SK-N-SH (cell line): ENCODE measurements around the gene ACOT4. TPM values are rescaled to one million over a fixed set of nuclear protein-coding genes. Genes with fewer than 3 reads are reported as not detected.
A peak's percentile ranks its signal among the peaks of the same experiment; 100 is the strongest.

ENCODE experiments used
- CTCF ChIA-PET: fragments of 300-600, 350-600 bp; formaldehyde crosslinking; extraction: SDS; loops from one replicate; lab custom pipeline; 2021; lab: Yijun Ruan, JAX
- POLR2A ChIA-PET: fragments of 350-600 bp; sonication (Branson Sonifier 250); formaldehyde crosslinking; extraction: SDS; loops from one replicate; lab custom pipeline; 2020; ENCODE audit warnings: antibody characterized with exemption, inconsistent platforms; lab: Yijun Ruan, JAX
- DNase-seq: peaks from one replicate; pipeline ENCODE4 v3.0.0; 2012
- H2AFZ ChIP-seq: fragments of 200-600 bp; sonication (generic); 2 replicates; pipeline ENCODE4 v1.8.1; 2016; ENCODE audit warnings: antibody characterized with exemption, mild to moderate bottlenecking, low read depth
- H3F3A ChIP-seq: fragments of 200-600 bp; sonication (generic); replicated peaks from 2 replicates; pipeline ENCODE3; 2016; ENCODE audit warnings: antibody characterized with exemption, mild to moderate bottlenecking; ENCODE audit not compliant: insufficient read depth
- H3K27ac ChIP-seq, 2 experiments: fragments of 200-500 bp in 1 of 2; fragments of 200-600 bp in 1 of 2; sonication (Bioruptor generic) in 1 of 2; sonication (generic), shearing (Covaris generic) in 1 of 2; 2 replicates each; pipeline versions ENCODE4 v1.5.1 to v1.6.1; 2014 to 2016; ENCODE audit warnings: low read depth in 2 of 2, inconsistent platforms in 1 of 2, low read length in 1 of 2, mild to moderate bottlenecking in 1 of 2, mixed read lengths in 1 of 2
- H3K27me3 ChIP-seq: fragments of 200-600 bp; sonication (generic), shearing (Covaris generic); 2 replicates; pipeline ENCODE4 v1.6.1; 2016; ENCODE audit warnings: mixed run types; ENCODE audit not compliant: insufficient read depth
- H3K36me3 ChIP-seq, 2 experiments: fragments of 200-500 bp in 1 of 2; fragments of 200-600 bp in 1 of 2; sonication (Bioruptor generic) in 1 of 2; sonication (generic) in 1 of 2; replicated peaks in 1 of 2; 2 replicates each; pipeline versions ENCODE3 to v1.5.1; 2014 to 2016; ENCODE audit warnings: low read length in 1 of 2, mild to moderate bottlenecking in 1 of 2; ENCODE audit not compliant: insufficient read depth in 2 of 2, control insufficient read depth in 1 of 2
- H3K4me1 ChIP-seq, 2 experiments: fragments of 200-500 bp in 1 of 2; fragments of 200-600 bp in 1 of 2; sonication (Bioruptor generic) in 1 of 2; sonication (generic), shearing (Covaris generic) in 1 of 2; 2 replicates each; pipeline versions ENCODE4 v1.5.1 to v1.6.1; 2014 to 2016; ENCODE audit warnings: low read depth in 1 of 2, low read length in 1 of 2, mixed run types in 1 of 2; ENCODE audit not compliant: insufficient read depth in 2 of 2, control insufficient read depth in 1 of 2
- H3K4me2 ChIP-seq: fragments of 200-600 bp; sonication (generic), shearing (Covaris generic); 2 replicates; pipeline ENCODE4 v1.6.1; 2017; ENCODE audit warnings: mixed run types
- H3K4me3 ChIP-seq, 2 experiments: fragments of 200-500 bp in 1 of 2; fragments of 200-600 bp in 1 of 2; sonication (Bioruptor generic) in 1 of 2; sonication (generic), shearing (Covaris generic) in 1 of 2; 2 replicates each; pipeline versions ENCODE4 v1.5.1 to v1.8.1; 2014 to 2016; ENCODE audit warnings: low read depth in 2 of 2, inconsistent platforms in 1 of 2, low read length in 1 of 2, mild to moderate bottlenecking in 1 of 2, mixed read lengths in 1 of 2, moderate library complexity in 1 of 2
- H3K79me2 ChIP-seq: fragments of 200-600 bp; sonication (generic); 2 replicates; pipeline ENCODE4 v1.8.1; 2017; ENCODE audit warnings: mild to moderate bottlenecking; ENCODE audit not compliant: insufficient read depth
- H3K9ac ChIP-seq: fragments of 200-600 bp; sonication (generic); 2 replicates; pipeline ENCODE4 v1.6.1; 2017; ENCODE audit warnings: mixed run types
- H3K9me2 ChIP-seq: fragments of 200-600 bp; sonication (generic); 2 replicates; pipeline ENCODE4 v1.6.1; 2017; ENCODE audit warnings: mixed run types
- H3K9me3 ChIP-seq: fragments of 200-600 bp; sonication (generic); 2 replicates; pipeline ENCODE4 v1.6.1; 2017; ENCODE audit warnings: mixed run types, mild to moderate bottlenecking, moderate library complexity
- H4K20me1 ChIP-seq: fragments of 200-600 bp; sonication (generic); 2 replicates; pipeline ENCODE4 v1.6.1; 2017; ENCODE audit warnings: mild to moderate bottlenecking, mixed run types; ENCODE audit not compliant: insufficient read depth
- CHD2 ChIP-seq: fragments of 150-350 bp; IDR thresholded peaks from 2 replicates; pipeline ENCODE4 v1.6.1; 2018; ENCODE audit warnings: low read length; ENCODE audit not compliant: partially characterized antibody
- CTCF ChIP-seq: fragments of 200-600 bp; sonication (generic); IDR thresholded peaks from 2 replicates; pipeline ENCODE4 v1.6.1; 2017; ENCODE audit warnings: antibody characterized with exemption, mild to moderate bottlenecking, moderate library complexity
- ELF1 ChIP-seq: IDR thresholded peaks from 2 replicates; pipeline ENCODE4 v1.4.0; 2012
- EP300 ChIP-seq, 2 experiments: IDR thresholded peaks; 2 replicates each; pipeline versions ENCODE4 v1.4.0 to v1.6.1; 2012; ENCODE audit warnings: borderline replicate concordance in 1 of 2, low read depth in 1 of 2, low read length in 1 of 2
- EZH2phosphoT487 ChIP-seq: fragments of 200-600 bp; sonication (generic); IDR thresholded peaks from 2 replicates; pipeline ENCODE4 v1.6.1; 2017; ENCODE audit warnings: low read depth, mixed run types, mild to moderate bottlenecking, antibody characterized with exemption, moderate library complexity, borderline replicate concordance
- FOSL2 ChIP-seq: IDR thresholded peaks from 2 replicates; pipeline ENCODE4 v1.4.0; 2012; ENCODE audit warnings: low read depth, mild to moderate bottlenecking, moderate library complexity, borderline replicate concordance
- FOXJ3 ChIP-seq: sonication (generic); formaldehyde crosslinking; IDR thresholded peaks from 2 replicates; pipeline ENCODE4 v1.5.1; 2020; ENCODE audit warnings: mild to moderate bottlenecking, missing genetic modification reagents
- GABPA ChIP-seq: IDR thresholded peaks from 2 replicates; pipeline ENCODE4 v1.4.0; 2012; ENCODE audit warnings: low read depth, mild to moderate bottlenecking
- GATA2 ChIP-seq: sonication (generic); formaldehyde crosslinking; IDR thresholded peaks from 2 replicates; pipeline ENCODE4 v1.5.0; 2020; ENCODE audit warnings: mild to moderate bottlenecking, missing genetic modification reagents
- MAX ChIP-seq: IDR thresholded peaks from 2 replicates; pipeline ENCODE4 v1.4.0; 2012; ENCODE audit warnings: low read depth
- NFIC ChIP-seq: IDR thresholded peaks from 2 replicates; pipeline ENCODE4 v1.4.0; 2012; ENCODE audit warnings: borderline replicate concordance
- NRF1 ChIP-seq: IDR thresholded peaks from 2 replicates; pipeline ENCODE4 v1.6.1; 2012; ENCODE audit warnings: low read depth, mild to moderate bottlenecking, low read length
- POLR2AphosphoS5 ChIP-seq: IDR thresholded peaks from 2 replicates; pipeline ENCODE4 v1.6.1; 2012; ENCODE audit warnings: low read depth, low read length
- RCOR1 ChIP-seq: fragments of 150-350 bp; IDR thresholded peaks from 2 replicates; pipeline ENCODE4 v1.6.1; 2017; ENCODE audit warnings: antibody characterized with exemption, low read length
- RFX5 ChIP-seq: IDR thresholded peaks from 2 replicates; pipeline ENCODE4 v1.6.1; 2012; ENCODE audit warnings: mild to moderate bottlenecking, improper control_type of control experiment, low read length
- RXRA ChIP-seq: IDR thresholded peaks from 2 replicates; pipeline ENCODE4 v1.4.0; 2012; ENCODE audit warnings: low read depth, mild to moderate bottlenecking, borderline replicate concordance
- TAF1 ChIP-seq: IDR thresholded peaks from 2 replicates; pipeline ENCODE4 v1.6.1; 2012; ENCODE audit warnings: low read depth, mild to moderate bottlenecking, low read length, moderate library complexity, borderline replicate concordance
- USF2 ChIP-seq: fragments of 150-350 bp; IDR thresholded peaks from 2 replicates; pipeline ENCODE4 v1.6.1; 2017; ENCODE audit warnings: antibody characterized with exemption, low read length, low read depth, borderline replicate concordance
- ZBTB33 ChIP-seq: IDR thresholded peaks from 2 replicates; pipeline ENCODE4 v1.4.0; 2012; ENCODE audit warnings: low read depth, borderline replicate concordance
- WGBS: methylation state at CpG from one replicate; pipeline ENCODE4 v1.1.6; 2017; ENCODE audit warnings: low lambda C conversion rate; 5-methylcytosine and 5-hydroxymethylcytosine counted together
- polyA plus RNA-seq, 3 experiments: library from polyadenylated mRNA; depleted of rRNA; stranded (reverse); fragments of >200 nt; gene quantifications; 2 replicates each; pipeline ENCODE4 v1.2.3, GENCODE V29; 2012
- TF ChIP-seq, protein P1 (sequence below): IDR thresholded peaks from 2 replicates; pipeline ENCODE4; 2012

Gene ACOT4
- polyA plus RNA-seq, 1 of the 3 experiments (the other 2 are of a cell fraction), result 0.12 TPM

DNA sequence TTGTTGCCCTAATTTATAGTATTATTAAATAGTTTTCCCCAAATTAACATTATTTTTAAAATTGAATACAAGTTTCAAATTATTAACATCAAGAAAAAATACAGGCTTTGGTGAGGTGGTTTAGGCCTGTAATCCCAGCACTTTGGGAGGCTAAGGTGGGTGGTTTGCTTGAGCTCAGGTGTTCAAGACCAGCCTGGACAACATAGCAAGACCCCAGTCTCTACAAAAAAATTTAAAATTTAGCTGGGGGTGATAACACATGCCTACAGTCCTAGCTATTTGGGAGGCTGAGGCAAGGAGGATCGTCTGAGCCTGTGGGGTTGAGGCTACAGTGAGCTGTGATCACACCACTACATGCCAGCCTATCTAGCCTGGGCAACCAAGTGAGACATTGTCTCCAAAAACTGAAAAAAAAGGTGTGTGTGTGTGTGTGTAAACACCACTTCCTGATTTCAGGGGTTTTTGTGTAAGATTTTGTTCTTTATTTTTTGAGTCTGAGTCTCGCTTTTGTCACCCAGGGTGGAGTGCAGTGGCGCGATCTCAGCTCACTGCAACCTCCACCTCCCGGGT lies 49.2 kb downstream of the ACOT4 start:
- H3K27ac ChIP-seq, result no peak overlapping the region
- H3K4me2 ChIP-seq, result no peak overlapping the region
- no peak overlapping the region for H3K4me3 ChIP-seq
- H3K9me3 ChIP-seq, result no peaks in the 10 kb centered on the region
- ChIA-PET POLR2A (no interaction called here), CTCF (interaction anchor here (1.2 to 2.0 kb wide), 2 partner anchors 90 to 614 kb away, joined by 4 to 6 read pairs; partner anchors contain the start of gene ZFYVE1)
- no peak overlapping the region for H3K9ac ChIP-seq
- peaks cover 31% of the 10 kb centered on the region for H3F3A ChIP-seq
- H3K27me3 ChIP-seq, result no peaks in the 10 kb centered on the region
- no peaks in the 10 kb centered on the region for H3K9me2 ChIP-seq
- DNase-seq, result no peak
- H4K20me1 ChIP-seq, result no peaks in the 10 kb centered on the region
- H3K4me1 ChIP-seq, result peaks cover 0 to 11% of the 10 kb centered on the region in 2 experiments; a peak in 1 of 4 replicates
- TF ChIP-seq ELF1 (no peak), RXRA (no peak), TAF1 (no peak), EP300 (IDR thresholded peaks at IDR 0.05; ENCODE audit: borderline replicate concordance in 1 of 2, low read depth in 1 of 2, low read length in 1 of 2) (no peak), GABPA (no peak), POLR2AphosphoS5 (no peak), NRF1 (no peak), GATA2 (CRISPR knock-in tag) (no peak), CHD2 (no peak), RCOR1 (no peak), EZH2phosphoT487 (no peak), FOSL2 (no peak), FOXJ3 (CRISPR knock-in tag) (no peak), MAX (no peak)
- TF ChIP-seq, protein P1, sequence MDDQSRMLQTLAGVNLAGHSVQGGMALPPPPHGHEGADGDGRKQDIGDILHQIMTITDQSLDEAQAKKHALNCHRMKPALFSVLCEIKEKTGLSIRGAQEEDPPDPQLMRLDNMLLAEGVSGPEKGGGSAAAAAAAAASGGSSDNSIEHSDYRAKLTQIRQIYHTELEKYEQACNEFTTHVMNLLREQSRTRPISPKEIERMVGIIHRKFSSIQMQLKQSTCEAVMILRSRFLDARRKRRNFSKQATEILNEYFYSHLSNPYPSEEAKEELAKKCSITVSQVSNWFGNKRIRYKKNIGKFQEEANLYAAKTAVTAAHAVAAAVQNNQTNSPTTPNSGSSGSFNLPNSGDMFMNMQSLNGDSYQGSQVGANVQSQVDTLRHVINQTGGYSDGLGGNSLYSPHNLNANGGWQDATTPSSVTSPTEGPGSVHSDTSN, result no peak
- TF ChIP-seq, all 33 proteins: peak for 0
- WGBS, result 88% methylated on average over 5 of the region's 5 CpGs
- no peaks in the 10 kb centered on the region for H3K36me3 ChIP-seq
- H2AFZ ChIP-seq, result no peak overlapping the region
- H3K79me2 ChIP-seq, result peaks cover 11% of the 10 kb centered on the region

GRCh38 chr14:73644531-73645247 lies 53.0 kb downstream of the ACOT4 start, which contains the start of gene DNAL1:
Gene DNAL1 (plus strand): TSS chr14:73644986. CDS start chr14:73645040, 54 bp downstream.
- Histone ChIP-seq H3F3A (peaks cover 21% of the 10 kb centered on the region), H3K4me1 (peaks cover 0 to 14% of the 10 kb centered on the region in 2 experiments; a peak in 1 of 4 replicates), H3K9me3 (no peaks in the 10 kb centered on the region), H3K36me3 (no peaks in the 10 kb centered on the region), H3K4me2 (peak within 1 kb of the TSS; percentile 90), H3K27ac (peak within 1 kb of the TSS; percentile 93 to 95), H4K20me1 (no peaks in the 10 kb centered on the region), H3K9ac (peak within 1 kb of the TSS; percentile 92), H3K27me3 (no peaks in the 10 kb centered on the region), H3K4me3 (peak within 1 kb of the TSS; percentile 77 to 99), H2AFZ (peak within 1 kb of the TSS; percentile 99), H3K9me2 (no peaks in the 10 kb centered on the region), H3K79me2 (peaks cover 30% of the 10 kb centered on the region)
- POLR2A ChIA-PET, result interaction anchor here (1.5 kb wide), 1 partner anchor 207 kb away, joined by 4 read pairs; the partner anchor contains the start of gene PTGR2
- CTCF ChIA-PET, result interaction anchor here (0.8 to 3.5 kb wide), 3 partner anchors 11 to 438 kb away, joined by 3 to 13 read pairs (median 3); no protein-coding TSS in a partner anchor
- 1% methylated on average over 30 of the region's 43 CpGs for WGBS
- DNase-seq, result peak; percentile 95
- no peak for TF ChIP-seq TAF1
- peak; percentile 41; the same call in 1 of the 2 replicates for TF ChIP-seq NFIC
- TF ChIP-seq RFX5, result no peak
- no peak for TF ChIP-seq RXRA
- TF ChIP-seq USF2, result no peak
- TF ChIP-seq EZH2phosphoT487, result no peak
- no peak for TF ChIP-seq CTCF
- no peak for TF ChIP-seq ZBTB33
